ENCODE data around the gene TAF11L6.
"Not testable (repeated sequence)": the region's sequence is repeated elsewhere in the genome, so short reads cannot be mapped to it uniquely, and the experiment has no call there.

DNA sequence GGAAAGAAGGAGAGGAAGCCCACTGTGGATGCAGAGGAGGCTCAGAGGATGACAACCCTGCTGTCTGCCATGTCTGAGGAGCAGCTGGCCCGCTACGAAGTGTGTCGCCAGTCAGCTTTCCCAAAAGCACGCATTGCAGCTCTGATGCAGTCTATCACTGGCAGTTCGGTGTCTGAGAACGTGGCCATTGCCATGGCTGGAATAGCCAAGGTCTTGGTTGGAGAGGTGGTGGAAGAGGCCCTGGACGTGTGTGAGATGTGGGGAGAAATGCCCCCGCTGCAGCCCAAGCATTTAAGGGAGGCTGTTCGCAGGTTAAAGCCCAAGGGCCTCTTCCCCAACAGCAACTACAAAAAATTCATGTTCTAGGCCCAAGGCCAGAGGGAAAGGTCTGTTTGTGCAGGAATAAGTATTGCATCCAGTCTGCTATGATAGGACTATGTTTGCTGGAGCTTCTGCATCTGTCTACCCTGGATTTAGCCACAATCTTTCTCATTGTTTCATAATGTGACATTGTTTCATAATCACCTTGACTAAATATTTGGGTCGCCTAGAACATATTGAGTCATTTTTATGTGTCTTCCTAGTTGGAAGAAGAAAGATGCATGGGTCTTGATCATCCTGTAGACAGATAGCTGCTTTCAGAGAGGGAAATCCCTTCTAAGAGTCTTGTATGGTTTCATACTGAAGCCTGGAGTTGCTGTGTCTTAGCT is 41.9 kb upstream of the TAF11L6 start:
- not testable (repeated sequence) for TF ChIP-seq EZH2 (IDR thresholded peaks at IDR 0.05; ENCODE audit: low read length, unreplicated experiment); CTCF (conservative IDR thresholded peaks at IDR 0.05; ENCODE audit: low read depth, low read length); EZH2phosphoT487 (IDR thresholded peaks at IDR 0.05; ENCODE audit: borderline replicate concordance, low read length)
